Pulmonary artery endothelial cell (primary cell): ENCODE measurements around the gene FKBP15. TPM values are rescaled to one million over a fixed set of nuclear protein-coding genes. Genes with fewer than 3 reads are reported as not detected.
A peak's percentile ranks its signal among the peaks of the same experiment; 100 is the strongest.

ENCODE experiments used
- DNase-seq: peaks from one replicate; pipeline ENCODE4 v3.0.0-alpha.2; 2011; ENCODE audit warnings: low read depth, low spot score
- total RNA-seq: library from RNA; depleted of rRNA; stranded (reverse); fragments of >200 nt; gene quantifications from 2 replicates; pipeline ENCODE4 v1.2.3, GENCODE V29; 2014

The FKBP15 gene
- total RNA-seq, 1 donor from 2014 or later, result 16.6 TPM

GRCh38 chr9:113231701-113232100 is 10.6 kb upstream of the FKBP15 start:
- DNase-seq, result no peak

GRCh38 chr9:113228130-113228665 is 7.1 kb upstream of the FKBP15 start:
- DNase-seq, result no peak

- no peak for DNase-seq
These were observed 6.4 kb upstream of the FKBP15 start for GRCh38 chr9:113227436-113227835.

- DNase-seq, result no peak
These were observed 2.9 kb upstream of the FKBP15 start for GRCh38 chr9:113223963-113224362.

GRCh38 chr9:113222482-113222841 is 1.4 kb upstream of the FKBP15 start:
- DNase-seq, result no peak

GRCh38 chr9:113221800-113222481 is 864 bp upstream of the FKBP15 start:
- no peak for DNase-seq

GRCh38 chr9:113220467-113221002 is 542 bp downstream of the FKBP15 start:
- no peak for DNase-seq

GRCh38 chr9:113219969-113220368 is 1.1 kb downstream of the FKBP15 start:
- DNase-seq, result no peak

- DNase-seq, result no peak
These were observed 1.7 kb downstream of the FKBP15 start for GRCh38 chr9:113219186-113219936.

- DNase-seq, result no peak
These were observed 4.7 kb downstream of the FKBP15 start for GRCh38 chr9:113216406-113216805.

GRCh38 chr9:113215132-113215531 is 5.9 kb downstream of the FKBP15 start:
- DNase-seq, result peak; percentile 20

- no peak for DNase-seq
These were observed 10.3 kb downstream of the FKBP15 start for GRCh38 chr9:113210815-113211214.

- no peak for DNase-seq
These were observed 15.2 kb downstream of the FKBP15 start for GRCh38 chr9:113205861-113206260.

- DNase-seq, result no peak
These were observed 15.6 kb downstream of the FKBP15 start for GRCh38 chr9:113205432-113205831.

GRCh38 chr9:113199683-113200329 is 21.3 kb downstream of the FKBP15 start:
- no peak for DNase-seq

- no peak for DNase-seq
These were observed 28.6 kb downstream of the FKBP15 start for GRCh38 chr9:113192455-113192854.

GRCh38 chr9:113187929-113188595 is 33.0 kb downstream of the FKBP15 start:
- DNase-seq, result peak; percentile 20

GRCh38 chr9:113186137-113186755 is 34.8 kb downstream of the FKBP15 start:
- no peak for DNase-seq

GRCh38 chr9:113185271-113185670 is 35.8 kb downstream of the FKBP15 start:
- no peak for DNase-seq

GRCh38 chr9:113184539-113184938 is 36.5 kb downstream of the FKBP15 start:
- DNase-seq, result no peak

GRCh38 chr9:113183956-113184488 is 37.1 kb downstream of the FKBP15 start:
- DNase-seq, result no peak
